NCI-H510A (cell line): ENCODE data around the gene CCNL1.
"Not testable (repeated sequence)": the region's sequence is repeated elsewhere in the genome, so short reads cannot be mapped to it uniquely, and the experiment has no call there.

Experiments used
- DNase-seq: peaks from one replicate; lab custom pipeline; 2025; lab: John Stamatoyannopoulos, UW

CCNL1 gene

GRCh38 chr3:157159762-157160657 is at the start of gene CCNL1:
CCNL1 (minus strand) TSS chr3:157160147; CDS start chr3:157160094, 53 bp downstream.
- DNase-seq = peak; percentile 95

- no peak for DNase-seq
These were observed 44.9 kb upstream of the CCNL1 start for GRCh38 chr3:157204880-157205279.

- no peak for DNase-seq
These were observed 44.5 kb upstream of the CCNL1 start for GRCh38 chr3:157204431-157204830.

- DNase-seq = peak; percentile 14
These were observed 41.8 kb upstream of the CCNL1 start for GRCh38 chr3:157201648-157202278.

- no peak for DNase-seq
These were observed 39.9 kb upstream of the CCNL1 start for GRCh38 chr3:157199841-157200240.

GRCh38 chr3:157195965-157196364 is 36.0 kb upstream of the CCNL1 start:
- DNase-seq = no peak

- DNase-seq = not testable (repeated sequence)
These were observed 31.2 kb upstream of the CCNL1 start for GRCh38 chr3:157191149-157191548.

GRCh38 chr3:157190380-157190872 is 30.5 kb upstream of the CCNL1 start:
- DNase-seq = no peak

- DNase-seq = no peak
These were observed 28.4 kb upstream of the CCNL1 start for GRCh38 chr3:157188391-157188790.

GRCh38 chr3:157182879-157183278 is 22.9 kb upstream of the CCNL1 start:
- DNase-seq = no peak

- no peak for DNase-seq
These were observed 20.3 kb upstream of the CCNL1 start for GRCh38 chr3:157180262-157180661.

- no peak for DNase-seq
These were observed 19.4 kb upstream of the CCNL1 start for GRCh38 chr3:157179365-157179803.

- not testable (repeated sequence) for DNase-seq
These were observed 18.8 kb upstream of the CCNL1 start for GRCh38 chr3:157178503-157179364.

- DNase-seq = not testable (repeated sequence)
These were observed 18.0 kb upstream of the CCNL1 start for GRCh38 chr3:157177801-157178453.

GRCh38 chr3:157176934-157177333 is 17.0 kb upstream of the CCNL1 start:
- DNase-seq = no peak

GRCh38 chr3:157175691-157176507 is 16.0 kb upstream of the CCNL1 start:
- DNase-seq = no peak

GRCh38 chr3:157174649-157175498 is 14.9 kb upstream of the CCNL1 start:
- DNase-seq = peak; percentile 99

- no peak for DNase-seq
These were observed 14.3 kb upstream of the CCNL1 start for GRCh38 chr3:157174290-157174648.

GRCh38 chr3:157173343-157173742 is 13.4 kb upstream of the CCNL1 start:
- not testable (repeated sequence) for DNase-seq

GRCh38 chr3:157172746-157173145 is 12.8 kb upstream of the CCNL1 start:
- DNase-seq = no peak
